Neuron (in vitro differentiated cells): Measurements from ENCODE around the gene ZNF217.
"Not testable (repeated sequence)": the region's sequence is repeated elsewhere in the genome, so short reads cannot be mapped to it uniquely, and the experiment has no call there.

Source experiments
- H2AFZ ChIP-seq: one replicate; pipeline ENCODE4 v1.6.1; 2013; ENCODE audit warnings: low read depth, mild to moderate bottlenecking, inconsistent platforms, low read length, moderate library complexity
- H3K27me3 ChIP-seq: one replicate; pipeline ENCODE4 v1.6.1; 2013; ENCODE audit warnings: low read length; ENCODE audit not compliant: insufficient read depth
- H3K36me3 ChIP-seq: one replicate; pipeline ENCODE4 v1.6.1; 2013; ENCODE audit warnings: low read length; ENCODE audit not compliant: insufficient read depth
- H3K4me1 ChIP-seq: one replicate; pipeline ENCODE4 v1.6.1; 2013; ENCODE audit warnings: low read length; ENCODE audit not compliant: insufficient read depth
- H3K4me3 ChIP-seq: 2 replicates; pipeline ENCODE4 v1.5.1; 2013; ENCODE audit warnings: mild to moderate bottlenecking, low read length, moderate library complexity
- H3K9me3 ChIP-seq: one replicate; pipeline ENCODE4 v1.6.1; 2013; ENCODE audit warnings: low read length

Gene ZNF217

GRCh38 chr20:53627001-53627400 is 33.4 kb upstream of the ZNF217 start:
- peaks cover 14% of the 10 kb centered on the region for H3K4me1 ChIP-seq
- H3K4me3 ChIP-seq, H3K9me3 ChIP-seq, H2AFZ ChIP-seq, H3K27me3 ChIP-seq, H3K36me3 ChIP-seq: not testable (repeated sequence)

GRCh38 chr20:53626584-53626983 is 32.9 kb upstream of the ZNF217 start:
- Histone ChIP-seq H3K9me3 (no peaks in the 10 kb centered on the region), H3K27me3 (no peaks in the 10 kb centered on the region), H3K4me3 (no peak overlapping the region), H3K36me3 (no peaks in the 10 kb centered on the region), H3K4me1 (peaks cover 14% of the 10 kb centered on the region), H2AFZ (no peak overlapping the region)

DNA sequence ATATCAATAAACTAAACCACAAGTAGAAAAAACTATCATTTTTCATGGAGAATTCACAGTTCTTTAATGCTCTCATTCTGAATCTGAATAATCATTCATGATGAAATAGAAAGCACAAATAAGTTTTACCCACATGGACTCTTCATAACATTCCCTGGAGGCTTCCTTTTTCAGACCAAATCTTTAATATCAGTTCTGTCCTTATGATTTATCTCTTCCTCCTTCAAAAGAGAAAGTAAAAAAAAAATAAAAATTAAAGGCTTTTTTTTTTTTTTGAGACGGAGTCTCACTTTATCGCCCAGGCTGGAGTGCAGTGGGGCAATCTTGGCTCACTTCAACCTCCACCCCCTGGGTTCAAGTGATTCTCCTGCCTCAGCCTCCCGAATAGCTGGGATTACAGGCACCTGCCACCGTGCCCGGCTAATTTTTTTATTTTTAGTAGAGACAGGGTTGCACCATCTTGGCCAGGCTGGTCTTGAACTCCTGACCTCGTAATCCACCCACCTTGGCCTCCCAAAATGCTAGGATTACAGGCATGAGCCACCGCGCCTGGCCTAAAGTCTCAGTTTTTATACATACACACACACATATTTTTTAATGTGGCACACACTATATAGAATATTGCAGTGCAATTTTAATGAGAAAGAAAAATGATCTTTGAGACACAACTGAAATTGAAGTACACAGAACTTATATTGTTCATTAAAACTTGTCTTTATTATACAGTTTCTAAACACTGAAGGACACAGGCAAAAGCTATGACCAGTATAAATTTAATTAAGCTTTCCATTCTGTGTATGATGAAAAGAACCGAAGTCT is 31.9 kb upstream of the ZNF217 start:
- Histone ChIP-seq H3K4me1 (peaks cover 14% of the 10 kb centered on the region), H3K27me3 (no peaks in the 10 kb centered on the region), H2AFZ (no peak overlapping the region), H3K9me3 (no peaks in the 10 kb centered on the region), H3K36me3 (no peaks in the 10 kb centered on the region), H3K4me3 (no peak overlapping the region)

DNA sequence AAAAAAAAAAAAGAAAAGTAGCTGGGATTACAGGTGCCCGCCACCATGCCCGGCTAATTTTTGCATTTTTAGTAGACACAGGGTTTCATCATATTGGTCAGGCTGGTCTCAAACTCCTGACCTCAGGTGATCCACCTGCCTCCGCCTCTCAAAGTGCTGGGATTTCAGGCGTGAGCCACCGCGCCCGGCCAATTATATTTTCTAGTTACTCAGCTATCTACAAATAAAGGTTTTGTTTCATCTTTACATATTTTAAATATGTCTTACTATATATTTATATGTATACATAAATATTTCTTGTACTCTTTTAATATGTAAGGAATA is 31.2 kb upstream of the ZNF217 start:
- not testable (repeated sequence) for H3K4me3 ChIP-seq, H3K9me3 ChIP-seq, H3K36me3 ChIP-seq, H3K27me3 ChIP-seq, H2AFZ ChIP-seq
- peaks cover 14% of the 10 kb centered on the region for H3K4me1 ChIP-seq

GRCh38 chr20:53623454-53624211 is 30.0 kb upstream of the ZNF217 start:
- Histone ChIP-seq H3K27me3 (no peaks in the 10 kb centered on the region), H2AFZ (peak overlapping the region; percentile 94), H3K36me3 (no peaks in the 10 kb centered on the region), H3K9me3 (no peaks in the 10 kb centered on the region), H3K4me1 (peaks cover 14% of the 10 kb centered on the region), H3K4me3 (peak overlapping the region; percentile 67)

DNA sequence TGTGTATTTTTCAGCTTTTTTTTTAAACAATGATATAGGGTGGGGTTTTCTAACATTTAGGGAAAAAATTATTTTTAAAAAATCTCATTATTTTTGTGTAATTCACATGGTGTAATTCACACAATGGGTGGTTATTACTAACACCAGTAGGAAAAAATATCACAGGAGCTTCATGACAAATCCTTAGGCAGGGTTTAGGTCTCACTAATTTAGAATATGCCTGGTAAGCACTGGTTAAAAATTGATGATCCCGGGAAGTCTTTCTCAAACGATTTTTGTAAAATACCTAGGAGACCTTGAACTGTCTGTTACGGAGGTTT is 29.5 kb upstream of the ZNF217 start:
- peak overlapping the region; percentile 94 for H2AFZ ChIP-seq
- no peaks in the 10 kb centered on the region for H3K36me3 ChIP-seq
- H3K27me3 ChIP-seq, result no peaks in the 10 kb centered on the region
- H3K4me3 ChIP-seq, result peak overlapping the region; percentile 67
- H3K4me1 ChIP-seq, result peaks cover 14% of the 10 kb centered on the region
- no peaks in the 10 kb centered on the region for H3K9me3 ChIP-seq

GRCh38 chr20:53622247-53623133 is 28.9 kb upstream of the ZNF217 start:
- Histone ChIP-seq H3K9me3 (no peaks in the 10 kb centered on the region), H3K27me3 (no peaks in the 10 kb centered on the region), H3K4me1 (peaks cover 14% of the 10 kb centered on the region), H2AFZ (peak overlapping the region; percentile 94), H3K36me3 (no peaks in the 10 kb centered on the region), H3K4me3 (peak overlapping the region; percentile 67)

- no peak overlapping the region for H3K4me3 ChIP-seq
Measured at GRCh38 chr20:53621482-53622246, 28.0 kb upstream of the ZNF217 start.

DNA sequence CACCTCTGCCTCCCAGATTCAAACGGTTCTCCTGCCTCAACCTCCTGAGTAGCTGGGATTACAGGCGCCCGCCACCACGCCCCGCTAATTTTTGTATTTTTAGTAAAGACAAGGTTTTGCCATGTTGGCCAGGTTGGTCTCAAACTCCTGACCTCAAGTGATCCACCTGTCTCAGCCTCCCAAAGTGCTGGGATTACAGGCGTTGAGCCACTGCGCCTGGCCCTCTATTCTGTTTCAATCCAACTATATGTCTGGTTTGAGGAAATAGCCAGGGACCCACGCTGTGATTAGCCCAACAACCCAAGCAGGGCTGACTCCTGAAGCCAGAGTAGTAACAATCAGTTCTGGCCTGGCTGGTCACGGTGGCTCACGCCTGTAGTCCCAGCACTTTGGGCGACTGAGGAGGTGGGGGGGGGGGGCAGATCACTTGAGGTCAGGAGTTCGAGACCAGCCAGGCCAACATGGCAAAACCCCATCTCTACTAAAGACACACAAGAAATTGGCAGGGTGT is 24.9 kb upstream of the ZNF217 start:
- H3K4me3 ChIP-seq, H3K27me3 ChIP-seq, H3K4me1 ChIP-seq, H3K36me3 ChIP-seq, H3K9me3 ChIP-seq, H2AFZ ChIP-seq: not testable (repeated sequence)

More at GRCh38 chr20:53621482-53622246, 28.0 kb upstream of the ZNF217 start:
- no peaks in the 10 kb centered on the region for H3K36me3 ChIP-seq
- H3K27me3 ChIP-seq, result no peaks in the 10 kb centered on the region
- H3K9me3 ChIP-seq, result no peaks in the 10 kb centered on the region
- peaks cover 14% of the 10 kb centered on the region for H3K4me1 ChIP-seq
- H2AFZ ChIP-seq, result peak overlapping the region; percentile 21

- Histone ChIP-seq H2AFZ (no peak overlapping the region), H3K4me3 (no peak overlapping the region), H3K4me1 (peaks cover 4% of the 10 kb centered on the region), H3K9me3 (no peaks in the 10 kb centered on the region), H3K27me3 (no peaks in the 10 kb centered on the region), H3K36me3 (no peaks in the 10 kb centered on the region)
Measured at GRCh38 chr20:53617791-53618489, 24.3 kb upstream of the ZNF217 start.

DNA sequence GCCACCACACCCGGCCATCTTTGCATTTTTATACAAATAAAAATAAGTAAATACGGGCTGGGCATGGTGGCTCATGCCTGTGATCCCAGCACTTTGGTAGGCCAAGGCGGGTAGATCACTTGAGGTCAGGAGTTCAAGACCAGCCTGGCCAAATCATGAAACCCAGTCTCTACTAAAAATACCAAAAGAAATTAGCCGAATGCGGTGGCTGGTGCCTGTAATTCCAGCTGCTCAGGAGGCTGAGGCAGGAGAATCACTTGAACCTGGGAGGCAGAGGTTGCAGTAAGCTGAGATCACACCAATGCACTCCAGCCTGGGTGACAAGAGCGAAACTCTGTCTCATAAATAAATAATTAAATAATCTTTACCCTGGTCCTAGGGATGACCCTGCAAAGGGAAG is 22.9 kb upstream of the ZNF217 start:
- H3K9me3 ChIP-seq, H3K4me3 ChIP-seq, H2AFZ ChIP-seq, H3K27me3 ChIP-seq, H3K4me1 ChIP-seq, H3K36me3 ChIP-seq: not testable (repeated sequence)

- Histone ChIP-seq H2AFZ (no peak overlapping the region), H3K4me1 (peaks cover 8% of the 10 kb centered on the region), H3K9me3 (no peaks in the 10 kb centered on the region)
Measured at GRCh38 chr20:53613748-53614147, 20.1 kb upstream of the ZNF217 start.

More at GRCh38 chr20:53613748-53614147, 20.1 kb upstream of the ZNF217 start:
- no peak overlapping the region for H3K4me3 ChIP-seq
- H3K27me3 ChIP-seq, result no peaks in the 10 kb centered on the region
- H3K36me3 ChIP-seq, result no peaks in the 10 kb centered on the region
